WTC11 (cell line): Measurements from ENCODE around the gene ABCB11. TPM values are rescaled to one million over a fixed set of nuclear protein-coding genes. Genes with fewer than 3 reads are reported as not detected.

Experiments used
- ATAC-seq: fragments of 200-7000 bp; cut with Tn5 transposase; 2 replicates; pipeline ENCODE4 v1.10.0; 2021; ENCODE audit warnings: mild to moderate bottlenecking, moderate library complexity
- CTCF ChIA-PET: fragments of 300-600 bp; sonication (Branson Sonifier 250); formaldehyde crosslinking; loops from one replicate; lab custom pipeline; 2021; ENCODE audit warnings: antibody characterized with exemption; lab: Charles Lee
- POLR2A ChIA-PET: fragments of 350-600 bp; sonication (Branson Sonifier 250); formaldehyde crosslinking; loops from one replicate; lab custom pipeline; 2021; ENCODE audit warnings: antibody characterized with exemption; lab: Charles Lee
- DNase-seq: peaks from one replicate; pipeline ENCODE4 v3.0.0; 2021; ENCODE audit warnings: low spot score
- H3K27ac Mint-ChIP-seq: 2 replicates; pipeline ENCODE4 v1.8.0; 2021; ENCODE audit warnings: mixed read lengths
- H3K27me3 Mint-ChIP-seq: 2 replicates; pipeline ENCODE4 v1.8.0; 2021; ENCODE audit warnings: low read depth, mild to moderate bottlenecking, moderate library complexity, mixed read lengths
- H3K36me3 Mint-ChIP-seq: 2 replicates; pipeline ENCODE4 v1.8.0; 2021; ENCODE audit warnings: mixed read lengths
- H3K4me1 Mint-ChIP-seq: 2 replicates; pipeline ENCODE4 v1.8.0; 2022; ENCODE audit warnings: mixed read lengths
- H3K4me3 Mint-ChIP-seq: 2 replicates; pipeline ENCODE4 v1.8.0; 2021; ENCODE audit warnings: mild to moderate bottlenecking, moderate library complexity, mixed read lengths
- H3K9me3 Mint-ChIP-seq: 2 replicates; pipeline ENCODE4 v1.8.0; 2021; ENCODE audit warnings: mixed read lengths
- ATF1 ChIP-seq: sonication (generic); formaldehyde crosslinking; IDR thresholded peaks from 2 replicates; pipeline ENCODE4 v1.8.1; 2023; ENCODE audit warnings: mild to moderate bottlenecking, moderate library complexity, missing genetic modification reagents
- ATF6 ChIP-seq: sonication (generic); formaldehyde crosslinking; IDR thresholded peaks from 2 replicates; pipeline ENCODE4 v1.8.1; 2023; ENCODE audit warnings: mild to moderate bottlenecking, missing genetic modification reagents
- CBFB ChIP-seq: sonication (generic); formaldehyde crosslinking; IDR thresholded peaks from 2 replicates; pipeline ENCODE4 v1.8.1; 2022; ENCODE audit warnings: mild to moderate bottlenecking, low read depth, missing genetic modification reagents
- CREB1 ChIP-seq: sonication (generic); formaldehyde crosslinking; IDR thresholded peaks from 2 replicates; pipeline ENCODE4 v1.8.0; 2023; ENCODE audit warnings: mild to moderate bottlenecking, missing genetic modification reagents
- ELF4 ChIP-seq: sonication (generic); formaldehyde crosslinking; IDR thresholded peaks from 2 replicates; pipeline ENCODE4 v1.8.1; 2022; ENCODE audit warnings: low read depth, mild to moderate bottlenecking, moderate library complexity, missing genetic modification reagents
- FOXJ3 ChIP-seq: sonication (generic); formaldehyde crosslinking; IDR thresholded peaks from 2 replicates; pipeline ENCODE4 v1.9.0; 2021; ENCODE audit warnings: missing genetic modification reagents, mild to moderate bottlenecking, borderline replicate concordance
- FOXK1 ChIP-seq: sonication (generic); formaldehyde crosslinking; IDR thresholded peaks from 2 replicates; pipeline ENCODE4 v1.8.0; 2022; ENCODE audit warnings: mild to moderate bottlenecking, moderate library complexity, missing genetic modification reagents
- FOXP4 ChIP-seq: sonication (generic); formaldehyde crosslinking; IDR thresholded peaks from 2 replicates; pipeline ENCODE4 v1.8.0; 2022; ENCODE audit warnings: mild to moderate bottlenecking, missing genetic modification reagents
- JAZF1 ChIP-seq: fragments of 250-450 bp; sonication (Bioruptor Pico); IDR thresholded peaks from 2 replicates; pipeline ENCODE4 v1.9.0; 2021; ENCODE audit warnings: moderate library complexity, mild to moderate bottlenecking, inconsistent platforms
- NFE2L1 ChIP-seq: sonication (generic); formaldehyde crosslinking; IDR thresholded peaks from 2 replicates; pipeline ENCODE4 v1.8.1; 2023; ENCODE audit warnings: missing genetic modification reagents
- NFYB ChIP-seq: sonication (generic); formaldehyde crosslinking; conservative IDR thresholded peaks from 2 replicates; pipeline ENCODE4 v1.8.0; 2022; ENCODE audit warnings: low read depth, missing genetic modification reagents
- NR3C1 ChIP-seq: sonication (generic); formaldehyde crosslinking; conservative IDR thresholded peaks from 2 replicates; pipeline ENCODE4 v1.8.1; 2023; ENCODE audit warnings: low read depth, mild to moderate bottlenecking, missing genetic modification reagents
- PRDM15 ChIP-seq: sonication (generic); formaldehyde crosslinking; IDR thresholded peaks from 2 replicates; pipeline ENCODE4 v1.8.0; 2022; ENCODE audit warnings: missing genetic modification reagents
- RORB ChIP-seq: fragments of 250-450 bp; sonication (Bioruptor Pico); IDR thresholded peaks from 2 replicates; pipeline ENCODE4 v1.9.0; 2021; ENCODE audit warnings: mild to moderate bottlenecking
- STAT6 ChIP-seq: sonication (generic); formaldehyde crosslinking; conservative IDR thresholded peaks from 2 replicates; pipeline ENCODE4 v1.8.1; 2023; ENCODE audit warnings: mild to moderate bottlenecking, low read depth, missing genetic modification reagents, moderate library complexity
- USF1 ChIP-seq: sonication (generic); formaldehyde crosslinking; IDR thresholded peaks from 2 replicates; pipeline ENCODE4 v1.8.0; 2022; ENCODE audit warnings: mild to moderate bottlenecking, missing genetic modification reagents
- ZNF121 ChIP-seq: sonication (generic); formaldehyde crosslinking; IDR thresholded peaks from 2 replicates; pipeline ENCODE4 v1.8.0; 2023; ENCODE audit warnings: missing genetic modification reagents
- ZNF138 ChIP-seq: sonication (generic); formaldehyde crosslinking; conservative IDR thresholded peaks from 2 replicates; pipeline ENCODE4 v1.8.1; 2022; ENCODE audit warnings: mild to moderate bottlenecking, moderate library complexity, missing genetic modification reagents
- ZNF263 ChIP-seq: sonication (generic); formaldehyde crosslinking; IDR thresholded peaks from 2 replicates; pipeline ENCODE4 v1.8.1; 2022; ENCODE audit warnings: low read depth, mild to moderate bottlenecking, moderate library complexity, missing genetic modification reagents
- ZNF396 ChIP-seq: fragments of 250-450 bp; sonication (Bioruptor Pico); IDR thresholded peaks from 2 replicates; pipeline ENCODE4 v1.8.0; 2021; ENCODE audit warnings: mild to moderate bottlenecking, moderate library complexity, borderline replicate concordance
- ZNF416 ChIP-seq: fragments of 250-450 bp; sonication (Bioruptor Pico); IDR thresholded peaks from 2 replicates; pipeline ENCODE4 v1.9.0; 2021; ENCODE audit warnings: mild to moderate bottlenecking, inconsistent platforms
- ZNF423 ChIP-seq: fragments of 250-450 bp; sonication (Bioruptor Pico); IDR thresholded peaks from 2 replicates; pipeline ENCODE4 v2.1.2; 2022; ENCODE audit warnings: mild to moderate bottlenecking, moderate library complexity
- ZSCAN18 ChIP-seq: fragments of 250-450 bp; sonication (Bioruptor Pico); IDR thresholded peaks from 2 replicates; pipeline ENCODE4 v2.1.2; 2022; ENCODE audit warnings: mild to moderate bottlenecking, moderate library complexity
- total RNA-seq: library from RNA; stranded (reverse); gene quantifications from 3 replicates; pipeline ENCODE4 v1.2.3, GENCODE V29; 2021

ABCB11 gene
- total RNA-seq, 1 experiment from 2014 or later = 0.77 TPM

GRCh38 chr2:168998609-168999211 lies 32.4 kb downstream of the ABCB11 start:
- TF ChIP-seq ATF1 (CRISPR knock-in tag) = no peak
- TF ChIP-seq NFE2L1 (CRISPR knock-in tag) = no peak
- TF ChIP-seq ZSCAN18 (CRISPR knock-in tag) = no peak
- TF ChIP-seq ZNF416 = no peak
- no peak for TF ChIP-seq CREB1 (CRISPR knock-in tag)
- no peak for TF ChIP-seq RORB
- TF ChIP-seq NR3C1 (CRISPR knock-in tag) = no peak
- no peak for TF ChIP-seq FOXJ3 (CRISPR knock-in tag)
- TF ChIP-seq ELF4 (CRISPR knock-in tag) = no peak
- peaks cover 8% of the 10 kb centered on the region for H3K9me3 Mint-ChIP-seq
- DNase-seq (no peak), ATAC-seq (no peak)
- POLR2A ChIA-PET = interaction anchor here (0.5 kb wide), 1 partner anchor 21 kb away, joined by 8 read pairs; no protein-coding TSS in a partner anchor
- no peaks in the 10 kb centered on the region for H3K27me3 Mint-ChIP-seq
- H3K4me3 Mint-ChIP-seq = no peak overlapping the region
- no peaks in the 10 kb centered on the region for H3K4me1 Mint-ChIP-seq
- no peaks in the 10 kb centered on the region for H3K36me3 Mint-ChIP-seq
- CTCF ChIA-PET = no interaction called here
- no peak overlapping the region for H3K27ac Mint-ChIP-seq

- no peak for DNase-seq
- CTCF ChIA-PET = no interaction called here
- H3K36me3 Mint-ChIP-seq = no peaks in the 10 kb centered on the region
- no peak for TF ChIP-seq ZNF121 (CRISPR knock-in tag)
- TF ChIP-seq USF1 (CRISPR knock-in tag) = no peak
- TF ChIP-seq FOXK1 (CRISPR knock-in tag) = no peak
- TF ChIP-seq ZNF138 = no peak
- no peak for TF ChIP-seq ATF6 (CRISPR knock-in tag)
- TF ChIP-seq ZNF263 (CRISPR knock-in tag) = no peak
- TF ChIP-seq FOXP4 (CRISPR knock-in tag) = no peak
- no peak for TF ChIP-seq CREB1 (CRISPR knock-in tag)
- no peak for TF ChIP-seq CBFB (CRISPR knock-in tag)
- TF ChIP-seq PRDM15 (CRISPR knock-in tag) = no peak
- no peak for TF ChIP-seq ZNF423
- TF ChIP-seq FOXJ3 (CRISPR knock-in tag) = no peak
- TF ChIP-seq NFYB (CRISPR knock-in tag) = no peak
- TF ChIP-seq ZNF396 (CRISPR knock-in tag) = no peak
- TF ChIP-seq ATF1 (CRISPR knock-in tag) = no peak
- no peak for TF ChIP-seq ZNF416
- TF ChIP-seq JAZF1 = no peak
- TF ChIP-seq NFE2L1 (CRISPR knock-in tag) = no peak
- TF ChIP-seq STAT6 (CRISPR knock-in tag) = no peak
These were observed 33.3 kb downstream of the ABCB11 start for GRCh38 chr2:168997794-168998193.

More at GRCh38 chr2:168997794-168998193, 33.3 kb downstream of the ABCB11 start:
- Mint-ChIP-seq H3K9me3 (peaks cover 4% of the 10 kb centered on the region), H3K27ac (no peak overlapping the region), H3K4me3 (no peak overlapping the region), H3K27me3 (no peaks in the 10 kb centered on the region), H3K4me1 (no peaks in the 10 kb centered on the region)
- POLR2A ChIA-PET = no interaction called here
- no peak for ATAC-seq
